ENCODE results near the gene ITIH3.
A peak's percentile ranks its signal among the peaks of the same experiment; 100 is the strongest.

ITIH3 gene

DNA sequence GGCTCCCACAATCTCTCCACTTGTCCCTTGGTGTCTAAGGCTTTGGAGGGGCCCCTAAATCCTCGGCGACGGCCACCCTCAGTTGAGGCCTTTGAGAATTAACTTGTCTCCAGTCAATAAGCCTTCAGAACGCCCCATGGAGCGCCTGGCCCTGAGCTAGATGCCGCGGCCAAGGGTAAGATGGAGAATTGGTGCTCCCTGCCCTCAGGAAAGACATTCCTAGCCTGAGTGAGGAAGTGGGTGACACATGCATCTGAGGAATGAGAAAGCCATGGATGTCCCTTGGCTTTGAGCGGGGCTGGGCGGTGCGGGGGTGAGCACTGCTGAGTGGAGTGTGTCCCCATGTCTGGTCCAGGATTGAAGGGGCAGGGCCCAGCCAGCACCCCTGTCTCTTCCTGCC is 22.6 kb downstream of the ITIH3 start:
- ChIA-PET CTCF (no interaction called here), POLR2A (interaction anchor here (1.4 to 2.1 kb wide), 2 partner anchors 18 to 47 kb away, joined by 3 to 9 read pairs; partner anchors contain the start of gene NEK4)
- no peak for DNase-seq (ENCODE audit: extremely low spot score)
- TF ChIP-seq FOXA1 (IDR thresholded peaks at IDR 0.05) (no peak), LEF1 (IDR thresholded peaks at IDR 0.05; ENCODE audit: borderline replicate concordance) (no peak), ARNT (IDR thresholded peaks at IDR 0.05) (no peak), SUZ12 (IDR thresholded peaks at IDR 0.05) (no peak), L3MBTL2 (conservative IDR thresholded peaks at IDR 0.05) (no peak), HDGF (IDR thresholded peaks at IDR 0.05; ENCODE audit: borderline replicate concordance) (no peak), PKNOX1 (IDR thresholded peaks at IDR 0.05) (no peak), BHLHE40 (IDR thresholded peaks at IDR 0.05; ENCODE audit: borderline replicate concordance) (no peak), NFRKB (IDR thresholded peaks at IDR 0.05) (no peak), TARDBP (IDR thresholded peaks at IDR 0.05) (no peak), ELF4 (IDR thresholded peaks at IDR 0.05) (no peak), ZNF384 (IDR thresholded peaks at IDR 0.05) (no peak), CTBP1 (IDR thresholded peaks at IDR 0.05; ENCODE audit: borderline replicate concordance) (no peak), SP1 (IDR thresholded peaks at IDR 0.05) (no peak), FOXK2 (IDR thresholded peaks at IDR 0.05) (no peak), FOXM1 (IDR thresholded peaks at IDR 0.05; ENCODE audit: borderline replicate concordance) (no peak)

DNA sequence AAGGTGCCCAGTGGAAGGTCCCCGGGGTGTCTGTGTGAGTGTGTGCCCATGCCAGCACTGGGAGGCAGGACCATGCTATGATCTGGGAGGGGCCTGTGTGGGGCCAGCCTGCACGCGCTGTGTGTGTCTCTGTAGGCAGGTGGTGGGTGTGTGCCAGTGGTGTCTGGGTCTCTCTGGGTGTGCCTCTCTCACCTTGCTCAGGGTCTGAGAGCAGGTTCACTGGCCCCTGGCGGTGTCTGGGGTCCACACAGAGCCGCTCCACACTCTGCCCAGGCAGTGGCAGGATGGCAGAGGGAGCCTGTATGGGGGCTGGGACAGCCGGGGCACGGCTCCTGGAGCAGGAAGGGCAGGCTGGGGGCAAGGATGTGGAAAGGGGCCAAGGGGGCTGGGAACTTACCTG is 23.3 kb downstream of the ITIH3 start:
- TF ChIP-seq L3MBTL2 (conservative IDR thresholded peaks at IDR 0.05) (no peak), ZNF384 (IDR thresholded peaks at IDR 0.05) (no peak), FOXA1 (IDR thresholded peaks at IDR 0.05) (no peak), HDGF (IDR thresholded peaks at IDR 0.05; ENCODE audit: borderline replicate concordance) (no peak), CTBP1 (IDR thresholded peaks at IDR 0.05; ENCODE audit: borderline replicate concordance) (no peak), FOXM1 (IDR thresholded peaks at IDR 0.05; ENCODE audit: borderline replicate concordance) (no peak), FOXK2 (IDR thresholded peaks at IDR 0.05) (no peak), BHLHE40 (IDR thresholded peaks at IDR 0.05; ENCODE audit: borderline replicate concordance) (no peak), NFRKB (IDR thresholded peaks at IDR 0.05) (no peak), PKNOX1 (IDR thresholded peaks at IDR 0.05) (no peak), ELF4 (IDR thresholded peaks at IDR 0.05) (no peak), ARNT (IDR thresholded peaks at IDR 0.05) (no peak), TARDBP (IDR thresholded peaks at IDR 0.05) (no peak)
- ChIA-PET POLR2A (interaction anchor here (1.4 kb wide), 1 partner anchor 19 kb away, joined by 3 read pairs; no protein-coding TSS in a partner anchor), CTCF (no interaction called here)
- no peak for DNase-seq (ENCODE audit: extremely low spot score)

DNA sequence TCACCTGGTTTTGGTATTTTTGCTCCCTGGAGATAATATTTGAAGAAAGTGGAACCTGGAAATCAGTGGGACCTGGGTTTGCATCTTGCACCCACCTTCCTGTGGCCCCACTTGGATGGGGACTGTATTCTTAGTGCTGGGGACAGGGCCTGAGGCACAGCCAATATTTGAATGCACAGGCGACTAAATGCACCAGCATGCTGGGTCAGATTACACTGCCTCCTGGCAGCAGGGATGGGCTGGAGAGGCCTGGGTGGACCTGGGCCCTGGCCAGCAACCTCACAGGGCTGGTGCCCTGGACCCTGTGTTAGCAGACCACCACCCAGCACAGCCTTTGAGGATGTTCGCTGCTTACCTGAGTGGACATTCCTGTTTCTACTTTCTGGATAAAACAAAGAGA is 25.3 kb downstream of the ITIH3 start:
- CTCF ChIA-PET, result interaction anchor here (0.6 to 2.2 kb wide), 6 partner anchors 8 to 79 kb away, joined by 4 to 12 read pairs (median 8); no protein-coding TSS in a partner anchor
- DNase-seq (ENCODE audit: extremely low spot score), result no peak
- POLR2A ChIA-PET, result interaction anchor here (1.2 kb wide), 1 partner anchor 49 kb away, joined by 4 read pairs; the partner anchor contains the start of gene NEK4
- no peak for TF ChIP-seq NFRKB (IDR thresholded peaks at IDR 0.05)
- no peak for TF ChIP-seq ELF4 (IDR thresholded peaks at IDR 0.05)
- no peak for TF ChIP-seq LEF1 (IDR thresholded peaks at IDR 0.05; ENCODE audit: borderline replicate concordance)
- TF ChIP-seq ARNT (IDR thresholded peaks at IDR 0.05), result no peak
- TF ChIP-seq BHLHE40 (IDR thresholded peaks at IDR 0.05; ENCODE audit: borderline replicate concordance), result no peak
- TF ChIP-seq FOXM1 (IDR thresholded peaks at IDR 0.05; ENCODE audit: borderline replicate concordance), result no peak
- TF ChIP-seq CTBP1 (IDR thresholded peaks at IDR 0.05; ENCODE audit: borderline replicate concordance), result no peak

- POLR2A ChIA-PET, result interaction anchor here (1.4 kb wide), 1 partner anchor 50 kb away, joined by 10 read pairs; the partner anchor contains the start of gene NEK4
- TF ChIP-seq SUZ12 (IDR thresholded peaks at IDR 0.05), result no peak
- no peak for TF ChIP-seq LEF1 (IDR thresholded peaks at IDR 0.05; ENCODE audit: borderline replicate concordance)
- TF ChIP-seq ARNT (IDR thresholded peaks at IDR 0.05), result no peak
- no peak for TF ChIP-seq ELF4 (IDR thresholded peaks at IDR 0.05)
- no peak for TF ChIP-seq SP1 (IDR thresholded peaks at IDR 0.05)
- no peak for TF ChIP-seq NFRKB (IDR thresholded peaks at IDR 0.05)
- no peak for TF ChIP-seq FOXA1 (IDR thresholded peaks at IDR 0.05)
- no peak for TF ChIP-seq FOXK2 (IDR thresholded peaks at IDR 0.05)
- no peak for TF ChIP-seq L3MBTL2 (conservative IDR thresholded peaks at IDR 0.05)
- TF ChIP-seq HDGF (IDR thresholded peaks at IDR 0.05; ENCODE audit: borderline replicate concordance), result no peak
- TF ChIP-seq ZNF384 (IDR thresholded peaks at IDR 0.05), result no peak
- TF ChIP-seq BHLHE40 (IDR thresholded peaks at IDR 0.05; ENCODE audit: borderline replicate concordance), result no peak
- TF ChIP-seq CTBP1 (IDR thresholded peaks at IDR 0.05; ENCODE audit: borderline replicate concordance), result no peak
- TF ChIP-seq TARDBP (IDR thresholded peaks at IDR 0.05), result no peak
- CTCF ChIA-PET, result interaction anchor here (0.6 to 2.2 kb wide), 17 partner anchors 9 to 720 kb away, joined by 3 to 12 read pairs (median 4); no protein-coding TSS in a partner anchor
- DNase-seq (ENCODE audit: extremely low spot score), result peak; percentile 78
Observed at GRCh38 chr3:52820736-52821135, 26.1 kb downstream of the ITIH3 start.

DNA sequence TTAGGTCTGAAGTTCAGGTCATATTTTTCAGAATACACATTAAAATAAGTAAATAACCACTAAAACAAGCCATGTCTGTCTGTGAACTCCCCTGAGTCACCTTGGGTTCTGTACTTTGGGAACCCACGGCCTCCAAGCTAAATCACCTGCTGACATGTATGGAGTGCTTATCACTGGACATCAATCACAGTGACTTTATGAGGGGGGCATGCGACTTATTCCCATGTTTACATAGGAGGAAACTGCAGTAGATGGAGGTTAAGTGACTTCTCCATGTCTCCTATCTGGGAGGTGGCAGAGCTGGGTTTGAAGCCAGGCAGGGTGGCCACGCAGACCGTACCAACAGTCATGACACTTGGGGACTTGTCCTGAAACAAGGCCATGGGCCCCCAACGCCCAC is 27.8 kb downstream of the ITIH3 start:
- ChIA-PET CTCF (no interaction called here), POLR2A (interaction anchor here (1.0 kb wide), 1 partner anchor 16 kb away, joined by 3 read pairs; no protein-coding TSS in a partner anchor)
- no peak for DNase-seq (ENCODE audit: extremely low spot score)
- TF ChIP-seq SP1 (IDR thresholded peaks at IDR 0.05) (no peak), FOXA1 (IDR thresholded peaks at IDR 0.05) (no peak), HDGF (IDR thresholded peaks at IDR 0.05; ENCODE audit: borderline replicate concordance) (no peak), SUZ12 (IDR thresholded peaks at IDR 0.05) (no peak), PKNOX1 (IDR thresholded peaks at IDR 0.05) (peak; percentile 88), BHLHE40 (IDR thresholded peaks at IDR 0.05; ENCODE audit: borderline replicate concordance) (no peak), TARDBP (IDR thresholded peaks at IDR 0.05) (no peak)

DNA sequence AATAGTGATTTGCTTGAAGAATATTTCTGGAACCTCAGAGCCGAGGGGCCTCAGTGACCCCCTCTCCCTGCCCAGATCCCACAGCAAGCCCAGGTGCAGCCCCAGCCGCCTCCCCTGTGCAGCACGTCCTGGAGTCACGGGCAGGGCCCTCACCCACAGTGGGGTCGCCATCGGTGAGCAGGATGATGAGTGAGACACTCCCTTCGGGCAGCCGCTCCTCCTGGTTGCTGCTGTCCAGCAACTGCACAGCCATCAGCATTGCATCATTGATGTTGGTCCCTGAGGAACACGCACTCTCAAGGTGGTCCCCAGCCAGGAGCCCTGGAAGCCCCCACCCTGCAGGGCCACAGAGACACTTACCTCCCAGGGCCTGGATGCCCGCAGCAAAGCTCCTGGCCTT is 29.4 kb downstream of the ITIH3 start:
- CTCF ChIA-PET, result no interaction called here
- TF ChIP-seq PKNOX1 (IDR thresholded peaks at IDR 0.05) (no peak), CTBP1 (IDR thresholded peaks at IDR 0.05; ENCODE audit: borderline replicate concordance) (no peak), HDGF (IDR thresholded peaks at IDR 0.05; ENCODE audit: borderline replicate concordance) (no peak), LEF1 (IDR thresholded peaks at IDR 0.05; ENCODE audit: borderline replicate concordance) (no peak), SUZ12 (IDR thresholded peaks at IDR 0.05) (no peak), TARDBP (IDR thresholded peaks at IDR 0.05) (no peak), NFRKB (IDR thresholded peaks at IDR 0.05) (no peak), ARNT (IDR thresholded peaks at IDR 0.05) (no peak), BHLHE40 (IDR thresholded peaks at IDR 0.05; ENCODE audit: borderline replicate concordance) (no peak), ELF4 (IDR thresholded peaks at IDR 0.05) (no peak), FOXK2 (IDR thresholded peaks at IDR 0.05) (no peak), SP1 (IDR thresholded peaks at IDR 0.05) (no peak), FOXA1 (IDR thresholded peaks at IDR 0.05) (no peak), L3MBTL2 (conservative IDR thresholded peaks at IDR 0.05) (no peak), FOXM1 (IDR thresholded peaks at IDR 0.05; ENCODE audit: borderline replicate concordance) (no peak), ZNF384 (IDR thresholded peaks at IDR 0.05) (no peak)
- no peak for DNase-seq (ENCODE audit: extremely low spot score)
- POLR2A ChIA-PET, result no interaction called here

All from HEK293T (cell line).